HepG2 (cell line): ENCODE results near the gene LOXL3. TPM values are rescaled to one million over a fixed set of nuclear protein-coding genes. Genes with fewer than 3 reads are reported as not detected.

ENCODE experiments used
- ARID2 ChIP-seq: sonication (generic); formaldehyde crosslinking; IDR thresholded peaks from 2 replicates; pipeline ENCODE4 v1.8.1; 2022; ENCODE audit warnings: mild to moderate bottlenecking, missing genetic modification reagents, borderline replicate concordance
- CENPT ChIP-seq: sonication (generic); formaldehyde crosslinking; IDR thresholded peaks from 2 replicates; pipeline ENCODE4 v1.8.0; 2022; ENCODE audit warnings: low read depth, mild to moderate bottlenecking, moderate library complexity, missing genetic modification reagents
- MXI1 ChIP-seq: IDR thresholded peaks from 3 replicates; pipeline ENCODE4 v1.6.1; 2012; ENCODE audit warnings: low read depth, low read length, inconsistent platforms, borderline replicate concordance
- REXO4 ChIP-seq: sonication (generic); formaldehyde crosslinking; IDR thresholded peaks from 2 replicates; pipeline ENCODE4 v1.8.0; 2022; ENCODE audit warnings: missing genetic modification reagents, mild to moderate bottlenecking, borderline replicate concordance
- RFXAP ChIP-seq: sonication (generic); formaldehyde crosslinking; IDR thresholded peaks from 2 replicates; pipeline ENCODE4 v1.4.0; 2020; ENCODE audit warnings: missing genetic modification reagents, borderline replicate concordance
- SAFB2 ChIP-seq: sonication (generic); formaldehyde crosslinking; IDR thresholded peaks from 2 replicates; pipeline ENCODE4 v1.5.1; 2020; ENCODE audit warnings: missing genetic modification reagents, low read depth, mild to moderate bottlenecking, borderline replicate concordance
- SATB2 ChIP-seq: sonication (generic); formaldehyde crosslinking; IDR thresholded peaks from 2 replicates; pipeline ENCODE4 v1.5.0; 2020; ENCODE audit warnings: missing genetic modification reagents
- SNAI1 ChIP-seq: sonication (generic); formaldehyde crosslinking; IDR thresholded peaks from 2 replicates; pipeline ENCODE4 v1.5.0; 2020; ENCODE audit warnings: mild to moderate bottlenecking, missing genetic modification reagents, borderline replicate concordance
- ZBTB8A ChIP-seq: sonication (generic); formaldehyde crosslinking; IDR thresholded peaks from 2 replicates; pipeline ENCODE4 v1.4.0; 2020; ENCODE audit warnings: mild to moderate bottlenecking, low read depth, missing genetic modification reagents, borderline replicate concordance
- ZNF496 ChIP-seq: sonication (generic); formaldehyde crosslinking; IDR thresholded peaks from 2 replicates; pipeline ENCODE4 v1.8.1; 2023; ENCODE audit warnings: mild to moderate bottlenecking, moderate library complexity, missing genetic modification reagents; ENCODE audit not compliant: insufficient replicate concordance
- ZNF780A ChIP-seq: sonication (generic); formaldehyde crosslinking; IDR thresholded peaks from 2 replicates; pipeline ENCODE4 v1.8.0; 2022; ENCODE audit warnings: mild to moderate bottlenecking, missing genetic modification reagents, moderate library complexity
- ZNF883 ChIP-seq: sonication (generic); formaldehyde crosslinking; IDR thresholded peaks from 2 replicates; pipeline ENCODE4 v1.5.1; 2020; ENCODE audit warnings: mild to moderate bottlenecking, missing genetic modification reagents; ENCODE audit errors: not compliant biosample characterization
- polyA plus RNA-seq, 8 experiments: library from polyadenylated mRNA; depleted of rRNA in 3 of 8; stranded (reverse) in 7 of 8; unstranded in 1 of 8; fragments of >200 nt; fragmentation: Illumina TruSeq in 4 of 8; extraction: Trizol in 4 of 8; gene quantifications; 2 replicates each; pipeline versions ENCODE4 v1.2.1 to v1.2.3, GENCODE V29; 2011 to 2016; ENCODE audit warnings: low read depth in 4 of 8, missing spikeins in 1 of 8, mixed read lengths in 1 of 8; ENCODE audit not compliant: insufficient read depth in 1 of 8
- total RNA-seq, 5 experiments: library from RNA; depleted of rRNA; stranded (reverse); fragments of >200 nt; fragmentation: Illumina TruSeq; extraction: Trizol; gene quantifications; 2 replicates each; pipeline ENCODE4 v1.2.3, GENCODE V29; 2016; ENCODE audit warnings: low read depth in 1 of 5
- TF ChIP-seq, protein P1 (sequence below): sonication (generic); formaldehyde crosslinking; IDR thresholded peaks from 2 replicates; pipeline ENCODE4 v1.5.0; 2020; ENCODE audit warnings: missing genetic modification reagents, mild to moderate bottlenecking, borderline replicate concordance
- TF ChIP-seq, protein P2 (sequence below): IDR thresholded peaks from 2 replicates; pipeline ENCODE4 v1.6.1; 2012; ENCODE audit warnings: inconsistent platforms
- TF ChIP-seq, protein P3 (sequence below): sonication (generic); formaldehyde crosslinking; IDR thresholded peaks from 2 replicates; pipeline ENCODE4 v1.8.1; 2022; ENCODE audit warnings: mild to moderate bottlenecking, missing genetic modification reagents
- TF ChIP-seq, protein P4 (sequence below): sonication (generic); formaldehyde crosslinking; IDR thresholded peaks from 2 replicates; pipeline ENCODE4 v1.4.0; 2020; ENCODE audit warnings: missing genetic modification reagents
- TF ChIP-seq, protein P5 (sequence below): sonication (generic); formaldehyde crosslinking; IDR thresholded peaks from 2 replicates; pipeline ENCODE4 v1.8.1; 2023; ENCODE audit warnings: mild to moderate bottlenecking, moderate library complexity, missing genetic modification reagents
- TF ChIP-seq, protein P6 (sequence below): sonication (generic); formaldehyde crosslinking; IDR thresholded peaks from 2 replicates; pipeline ENCODE4 v1.8.1; 2023; ENCODE audit warnings: mild to moderate bottlenecking, missing genetic modification reagents

Gene LOXL3
- total and polyA plus RNA-seq, 2 of the 13 experiments (the other 11 are each of a cell fraction or from before 2014, with no cell fraction given) = 0.55 to 6.5 TPM

DNA sequence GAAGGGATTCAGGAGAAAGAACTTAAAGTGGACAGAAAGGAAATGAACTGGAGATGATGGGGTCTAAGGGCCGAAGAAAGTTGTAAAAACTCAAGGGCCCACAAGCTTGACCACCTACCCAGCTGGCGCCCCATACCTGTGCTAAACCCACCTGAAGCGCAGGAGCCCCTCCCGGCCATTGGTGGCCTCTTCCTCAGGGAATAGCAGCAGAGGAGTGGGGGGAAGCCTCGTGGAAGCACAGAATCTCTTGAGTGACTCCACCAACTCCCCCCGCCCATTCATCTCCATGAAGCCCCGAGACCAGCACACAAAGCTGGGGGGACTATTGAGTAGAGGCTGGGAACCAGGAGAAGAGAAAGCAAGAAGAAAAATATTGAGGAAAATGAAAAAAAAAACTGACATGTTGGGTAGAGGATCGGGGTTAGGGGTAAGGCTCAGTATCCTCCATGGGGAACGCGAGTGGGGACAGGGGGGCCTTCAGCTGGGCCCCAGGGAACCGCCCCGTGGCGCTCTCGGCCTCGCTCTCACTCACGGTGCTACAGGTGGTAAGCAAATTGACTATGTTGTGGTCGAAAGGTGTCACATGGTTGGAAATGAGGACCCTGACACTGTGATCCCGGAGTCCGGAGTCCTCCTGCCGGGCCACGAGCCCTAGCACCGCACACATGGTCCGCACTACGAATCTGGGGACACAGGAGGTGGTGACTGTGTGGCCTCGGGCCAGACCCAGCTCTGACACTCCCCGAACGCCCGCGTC is 25.0 kb downstream of the LOXL3 start (continued):
- TF ChIP-seq, protein P1, sequence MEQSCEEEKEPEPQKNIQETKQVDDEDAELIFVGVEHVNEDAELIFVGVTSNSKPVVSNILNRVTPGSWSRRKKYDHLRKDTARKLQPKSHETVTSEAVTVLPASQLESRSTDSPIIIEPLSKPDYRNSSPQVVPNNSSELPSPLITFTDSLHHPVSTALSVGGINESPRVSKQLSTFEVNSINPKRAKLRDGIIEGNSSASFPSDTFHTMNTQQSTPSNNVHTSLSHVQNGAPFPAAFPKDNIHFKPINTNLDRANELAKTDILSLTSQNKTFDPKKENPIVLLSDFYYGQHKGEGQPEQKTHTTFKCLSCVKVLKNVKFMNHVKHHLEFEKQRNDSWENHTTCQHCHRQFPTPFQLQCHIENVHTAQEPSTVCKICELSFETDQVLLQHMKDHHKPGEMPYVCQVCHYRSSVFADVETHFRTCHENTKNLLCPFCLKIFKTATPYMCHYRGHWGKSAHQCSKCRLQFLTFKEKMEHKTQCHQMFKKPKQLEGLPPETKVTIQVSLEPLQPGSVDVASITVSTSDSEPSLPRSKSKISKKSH (CRISPR knock-in tag) = peak; percentile 79; the same call in 1 of the 2 replicates
- TF ChIP-seq ZNF496 (CRISPR knock-in tag) (no peak), REXO4 (CRISPR knock-in tag) (peak; percentile 55; the same call in 1 of the 2 replicates), CENPT (CRISPR knock-in tag) (peak; percentile 75; the same call in 1 of the 2 replicates), MXI1 (peak; percentile 16; the same call in 1 of the 3 replicates), SNAI1 (CRISPR knock-in tag) (0 out of 2 replicates have a peak, but pooled peaks have one; percentile 84), RFXAP (peak; percentile 15; the same call in 1 of the 2 replicates), SATB2 (CRISPR knock-in tag) (no peak), ZBTB8A (CRISPR knock-in tag) (peak; percentile 7; the same call in 1 of the 2 replicates), ZNF883 (CRISPR knock-in tag) (peak; percentile 3), ARID2 (CRISPR knock-in tag) (peak; percentile 81), SAFB2 (CRISPR knock-in tag) (0 out of 2 replicates have a peak, but pooled peaks have one; percentile 18), ZNF780A (CRISPR knock-in tag) (0 out of 2 replicates have a peak, but pooled peaks have one; percentile 14)
- TF ChIP-seq, protein P2, sequence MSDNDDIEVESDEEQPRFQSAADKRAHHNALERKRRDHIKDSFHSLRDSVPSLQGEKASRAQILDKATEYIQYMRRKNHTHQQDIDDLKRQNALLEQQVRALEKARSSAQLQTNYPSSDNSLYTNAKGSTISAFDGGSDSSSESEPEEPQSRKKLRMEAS = peak; percentile 91
- TF ChIP-seq, protein P3, sequence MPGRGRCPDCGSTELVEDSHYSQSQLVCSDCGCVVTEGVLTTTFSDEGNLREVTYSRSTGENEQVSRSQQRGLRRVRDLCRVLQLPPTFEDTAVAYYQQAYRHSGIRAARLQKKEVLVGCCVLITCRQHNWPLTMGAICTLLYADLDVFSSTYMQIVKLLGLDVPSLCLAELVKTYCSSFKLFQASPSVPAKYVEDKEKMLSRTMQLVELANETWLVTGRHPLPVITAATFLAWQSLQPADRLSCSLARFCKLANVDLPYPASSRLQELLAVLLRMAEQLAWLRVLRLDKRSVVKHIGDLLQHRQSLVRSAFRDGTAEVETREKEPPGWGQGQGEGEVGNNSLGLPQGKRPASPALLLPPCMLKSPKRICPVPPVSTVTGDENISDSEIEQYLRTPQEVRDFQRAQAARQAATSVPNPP = peak; percentile 78; the same call in 1 of the 2 replicates
- TF ChIP-seq, protein P4, sequence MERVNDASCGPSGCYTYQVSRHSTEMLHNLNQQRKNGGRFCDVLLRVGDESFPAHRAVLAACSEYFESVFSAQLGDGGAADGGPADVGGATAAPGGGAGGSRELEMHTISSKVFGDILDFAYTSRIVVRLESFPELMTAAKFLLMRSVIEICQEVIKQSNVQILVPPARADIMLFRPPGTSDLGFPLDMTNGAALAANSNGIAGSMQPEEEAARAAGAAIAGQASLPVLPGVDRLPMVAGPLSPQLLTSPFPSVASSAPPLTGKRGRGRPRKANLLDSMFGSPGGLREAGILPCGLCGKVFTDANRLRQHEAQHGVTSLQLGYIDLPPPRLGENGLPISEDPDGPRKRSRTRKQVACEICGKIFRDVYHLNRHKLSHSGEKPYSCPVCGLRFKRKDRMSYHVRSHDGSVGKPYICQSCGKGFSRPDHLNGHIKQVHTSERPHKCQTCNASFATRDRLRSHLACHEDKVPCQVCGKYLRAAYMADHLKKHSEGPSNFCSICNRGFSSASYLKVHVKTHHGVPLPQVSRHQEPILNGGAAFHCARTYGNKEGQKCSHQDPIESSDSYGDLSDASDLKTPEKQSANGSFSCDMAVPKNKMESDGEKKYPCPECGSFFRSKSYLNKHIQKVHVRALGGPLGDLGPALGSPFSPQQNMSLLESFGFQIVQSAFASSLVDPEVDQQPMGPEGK (CRISPR knock-in tag) = peak; percentile 37; the same call in 1 of the 2 replicates
- TF ChIP-seq, protein P5, sequence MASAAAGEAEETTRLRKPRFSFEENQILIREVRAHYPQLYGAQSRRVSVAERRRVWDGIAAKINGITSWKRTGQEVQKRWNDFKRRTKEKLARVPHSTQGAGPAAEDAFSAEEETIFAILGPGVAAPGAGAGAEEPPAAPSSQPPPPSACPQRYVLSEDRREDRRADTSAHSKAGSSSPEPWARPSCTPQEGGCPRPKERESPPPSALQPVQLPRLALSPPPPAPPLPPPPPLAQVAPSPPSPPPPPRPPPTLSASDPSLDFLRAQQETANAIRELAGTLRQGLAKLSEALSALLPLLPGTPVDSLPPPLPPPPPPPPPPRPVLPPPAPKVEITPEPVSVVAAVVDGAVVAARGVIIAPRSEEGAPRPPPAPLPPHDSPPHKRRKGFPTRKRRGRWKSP (CRISPR knock-in tag) = no peak
- TF ChIP-seq, protein P6, sequence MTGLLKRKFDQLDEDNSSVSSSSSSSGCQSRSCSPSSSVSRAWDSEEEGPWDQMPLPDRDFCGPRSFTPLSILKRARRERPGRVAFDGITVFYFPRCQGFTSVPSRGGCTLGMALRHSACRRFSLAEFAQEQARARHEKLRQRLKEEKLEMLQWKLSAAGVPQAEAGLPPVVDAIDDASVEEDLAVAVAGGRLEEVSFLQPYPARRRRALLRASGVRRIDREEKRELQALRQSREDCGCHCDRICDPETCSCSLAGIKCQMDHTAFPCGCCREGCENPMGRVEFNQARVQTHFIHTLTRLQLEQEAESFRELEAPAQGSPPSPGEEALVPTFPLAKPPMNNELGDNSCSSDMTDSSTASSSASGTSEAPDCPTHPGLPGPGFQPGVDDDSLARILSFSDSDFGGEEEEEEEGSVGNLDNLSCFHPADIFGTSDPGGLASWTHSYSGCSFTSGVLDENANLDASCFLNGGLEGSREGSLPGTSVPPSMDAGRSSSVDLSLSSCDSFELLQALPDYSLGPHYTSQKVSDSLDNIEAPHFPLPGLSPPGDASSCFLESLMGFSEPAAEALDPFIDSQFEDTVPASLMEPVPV (CRISPR knock-in tag) = 0 out of 2 replicates have a peak, but pooled peaks have one; percentile 64
